Erythroblast (primary cell): ENCODE results near the gene WDFY3.

Experiments used
- GATA1 ChIP-seq: IDR thresholded peaks from 2 replicates; pipeline ENCODE4 v1.6.1; 2011; ENCODE audit warnings: low read depth, mild to moderate bottlenecking, control low read depth, low read length, moderate library complexity
- POLR2A ChIP-seq: IDR thresholded peaks from 2 replicates; pipeline ENCODE4 v1.6.1; 2011; ENCODE audit warnings: mild to moderate bottlenecking, low read length

DNA sequence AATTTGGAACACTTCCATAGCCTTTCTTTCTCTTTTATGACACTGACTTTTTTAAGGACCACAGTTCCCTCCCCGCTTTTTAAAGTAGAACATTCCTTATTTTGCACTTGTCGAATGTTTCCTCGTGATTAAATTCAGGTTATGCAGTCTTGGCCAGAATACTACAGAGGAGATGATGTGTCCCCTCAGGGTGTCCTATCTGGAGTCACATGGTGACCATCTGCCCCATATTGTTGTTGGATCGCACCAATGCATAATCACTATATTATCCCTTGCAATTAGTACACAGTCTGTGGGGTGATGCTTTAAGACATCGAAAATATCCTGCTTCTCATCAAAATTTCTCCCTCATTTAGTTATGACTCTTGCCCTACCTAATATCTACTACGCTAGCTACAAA, 27.4 kb downstream of the WDFY3 start:
- no peak for TF ChIP-seq POLR2A
- no peak for TF ChIP-seq GATA1
